Activated CD4-positive, alpha-beta T cell treated with anti-CD3 and anti-CD28 coated beads, Interleukin-10, Interleukin-2, amounts not matched to agents 100 ng/mL and 50 ng/mL, durations not matched to agents 16 hours and 8 hours (primary cell): Measurements from ENCODE around the gene ADSS1.

Source experiments
- DNase-seq: peaks from one replicate; pipeline ENCODE4 v3.0.0-alpha.2; 2020

The ADSS1 gene

DNA sequence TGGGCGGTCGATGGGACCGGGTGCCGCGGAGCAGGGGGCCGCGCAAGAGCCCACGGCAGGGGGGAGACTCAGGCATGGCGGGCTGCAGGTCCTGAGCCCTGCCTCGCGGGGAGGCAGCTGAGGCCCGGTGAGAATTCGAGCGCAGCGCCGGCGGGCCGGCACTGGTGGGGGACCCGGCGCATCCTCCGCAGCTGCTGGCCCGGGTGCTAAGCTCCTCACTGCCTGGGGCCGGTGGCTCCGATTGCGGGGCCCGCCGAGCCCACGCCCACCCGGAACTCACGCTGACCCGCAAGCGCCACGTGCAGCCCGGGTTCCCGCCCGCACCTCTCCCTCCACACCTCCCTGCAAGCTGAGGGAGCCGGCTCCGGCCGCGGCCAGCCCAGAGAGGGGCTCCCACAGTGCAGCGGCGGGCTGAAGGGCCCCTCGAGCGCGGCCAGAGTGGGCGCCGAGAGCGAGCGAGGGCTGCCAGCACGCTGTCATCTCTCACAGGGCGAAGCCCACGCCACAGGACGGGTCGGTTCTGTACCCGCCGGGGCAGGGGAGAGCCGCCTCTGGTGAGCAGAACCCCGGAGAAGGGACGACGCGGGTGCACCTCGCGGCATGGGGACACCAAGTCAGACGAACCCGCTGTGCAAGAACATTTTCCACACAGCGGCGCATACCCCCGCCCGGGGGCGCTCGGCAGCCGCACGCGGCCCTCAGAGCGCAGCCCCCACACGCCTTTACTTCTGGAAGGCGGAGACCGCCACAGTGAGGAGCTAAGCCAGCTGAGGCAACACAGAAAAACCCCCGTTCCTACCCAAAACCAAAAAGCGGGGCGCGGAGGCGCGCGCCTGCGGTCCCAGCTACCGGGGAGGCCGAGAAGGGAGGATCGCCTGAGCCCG is 27.8 kb downstream of the ADSS1 start:
- no peak for DNase-seq

DNA sequence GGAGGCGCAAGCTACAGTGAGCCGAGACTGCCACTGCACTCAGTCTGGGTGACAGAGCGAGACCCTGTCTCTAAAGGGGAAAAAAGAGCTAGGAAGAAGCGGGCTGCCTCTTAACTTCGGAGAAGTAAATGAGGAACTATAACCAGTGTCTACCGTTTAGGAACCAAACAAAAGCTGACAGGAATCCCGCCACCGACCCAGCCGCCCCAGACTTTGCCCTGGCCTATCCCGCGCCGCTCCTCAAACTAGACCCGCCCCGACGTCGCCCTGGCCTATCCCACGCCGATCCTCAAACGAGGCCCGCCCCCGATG is 28.4 kb downstream of the ADSS1 start:
- no peak for DNase-seq

DNA sequence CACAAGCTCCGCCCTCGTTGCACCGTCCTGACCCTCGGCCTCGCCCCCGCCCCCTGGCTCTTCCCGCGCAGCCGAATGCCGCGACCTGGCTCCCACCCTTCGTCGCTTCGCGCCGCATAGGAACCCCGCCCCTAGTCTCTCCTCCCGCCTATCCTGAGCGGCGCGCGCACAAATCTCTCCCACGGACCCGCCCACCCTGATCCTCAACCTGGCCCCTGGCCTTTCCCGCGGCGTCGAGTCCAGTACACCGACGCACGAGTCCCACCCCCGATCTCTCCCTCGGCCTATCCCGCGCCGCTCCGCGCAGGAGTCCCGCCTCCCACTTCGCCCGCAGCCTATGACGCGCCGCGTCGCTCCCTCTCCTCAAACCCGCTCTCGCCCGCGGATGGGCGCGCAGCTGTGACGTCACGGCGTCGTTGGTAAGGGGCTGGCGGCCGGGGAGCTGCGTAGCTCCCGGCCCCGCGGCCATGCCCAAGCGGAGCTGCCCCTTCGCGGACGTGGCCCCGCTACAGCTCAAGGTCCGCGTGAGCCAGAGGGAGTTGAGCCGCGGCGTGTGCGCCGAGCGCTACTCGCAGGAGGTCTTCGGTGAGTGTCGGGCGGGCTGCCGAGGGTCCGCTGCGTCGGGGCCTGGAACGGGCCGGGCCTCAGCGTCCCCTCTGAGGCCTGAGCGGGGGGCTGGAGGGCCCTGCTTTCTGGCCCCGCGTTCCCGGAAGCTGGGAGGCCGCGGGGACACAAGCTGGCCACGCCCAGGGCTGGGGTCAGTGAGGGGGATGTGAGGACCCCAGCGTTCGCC is 28.9 kb downstream of the ADSS1 start, which contains the start of gene SIVA1:
TSS of gene SIVA1 (plus strand) at position 413 of the 793 bp plus-strand sequence. CDS start at position 468, 55 bp downstream.
- DNase-seq = peak; percentile 100

DNA sequence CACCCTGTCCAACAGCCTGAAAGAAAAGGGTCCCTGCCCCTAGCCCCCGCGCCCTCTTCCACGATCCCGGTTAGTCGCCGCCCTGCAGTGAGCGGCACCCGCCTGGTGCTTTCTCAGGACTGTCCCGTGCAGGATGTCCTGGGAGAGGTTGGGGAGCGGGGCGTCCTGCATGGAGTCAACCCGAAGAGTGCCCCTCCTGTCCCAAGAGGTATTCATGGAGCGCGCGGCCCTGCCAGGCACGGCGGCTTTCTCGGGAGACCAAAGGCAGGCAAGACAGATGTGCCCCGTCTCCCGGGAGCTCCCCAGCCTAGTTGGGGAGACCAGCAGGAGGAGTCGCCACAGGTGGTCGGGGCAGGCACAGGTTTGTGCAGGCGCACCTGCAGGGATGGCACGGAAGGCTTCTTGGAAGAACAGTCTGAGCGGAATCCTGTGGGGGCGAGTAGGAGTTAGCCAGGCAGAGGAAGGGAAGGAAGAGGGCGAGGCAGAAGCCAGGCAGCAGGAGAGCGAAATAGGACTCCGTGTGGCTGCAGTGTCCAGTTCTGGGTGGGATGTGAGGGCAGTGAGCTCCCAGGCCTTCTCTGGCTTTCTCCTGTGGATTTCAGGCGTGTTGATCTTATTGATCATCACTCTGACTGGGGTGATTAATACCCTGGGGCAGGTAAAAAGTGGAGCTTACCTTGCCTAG is 29.6 kb downstream of the ADSS1 start:
- no peak for DNase-seq

DNA sequence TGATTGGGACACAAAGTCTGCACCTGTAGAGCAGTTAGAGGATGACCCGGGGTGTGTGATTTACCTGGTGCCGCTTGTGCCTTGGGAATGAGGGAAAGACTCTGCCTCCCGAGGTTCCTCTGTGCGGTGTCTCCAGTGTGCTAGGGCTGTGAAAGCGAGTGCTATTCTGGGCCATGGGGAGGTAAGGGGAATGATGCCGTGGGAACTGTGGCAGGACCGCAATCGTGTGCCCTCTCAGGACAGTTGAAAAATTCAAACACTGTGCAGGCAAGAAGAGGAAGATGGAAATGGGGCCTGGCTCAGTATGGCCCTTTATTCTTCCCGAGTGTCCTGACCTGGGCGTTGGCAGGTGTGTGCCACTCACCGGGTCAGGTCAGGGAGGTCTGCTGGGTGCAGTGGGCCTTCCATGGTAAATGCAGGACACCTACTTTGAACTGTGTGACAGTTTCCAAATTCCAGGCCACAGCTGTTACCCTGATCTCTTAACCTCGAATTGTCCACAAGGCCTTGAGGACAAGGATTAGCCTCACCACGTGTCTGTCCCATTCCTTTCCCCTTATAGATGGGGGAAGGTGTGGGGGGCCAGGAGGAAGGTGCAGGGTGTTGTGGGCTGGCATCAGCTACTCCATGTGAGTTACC is 30.3 kb downstream of the ADSS1 start:
- no peak for DNase-seq

DNA sequence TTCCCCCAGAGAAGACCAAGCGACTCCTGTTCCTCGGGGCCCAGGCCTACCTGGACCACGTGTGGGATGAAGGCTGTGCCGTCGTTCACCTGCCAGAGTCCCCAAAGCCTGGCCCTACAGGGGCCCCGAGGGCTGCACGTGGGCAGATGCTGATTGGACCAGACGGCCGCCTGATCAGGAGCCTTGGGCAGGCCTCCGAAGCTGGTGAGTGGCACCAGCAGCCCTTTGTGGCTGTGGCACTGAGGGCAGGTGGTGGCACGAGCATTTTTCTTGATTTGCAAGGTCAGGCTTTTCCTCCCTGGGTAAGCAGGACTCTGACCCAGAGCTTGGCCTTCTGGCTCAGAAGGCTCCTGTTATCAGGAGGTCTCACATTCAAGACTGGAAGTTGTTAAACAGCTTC is 31.6 kb downstream of the ADSS1 start:
- DNase-seq = no peak

DNA sequence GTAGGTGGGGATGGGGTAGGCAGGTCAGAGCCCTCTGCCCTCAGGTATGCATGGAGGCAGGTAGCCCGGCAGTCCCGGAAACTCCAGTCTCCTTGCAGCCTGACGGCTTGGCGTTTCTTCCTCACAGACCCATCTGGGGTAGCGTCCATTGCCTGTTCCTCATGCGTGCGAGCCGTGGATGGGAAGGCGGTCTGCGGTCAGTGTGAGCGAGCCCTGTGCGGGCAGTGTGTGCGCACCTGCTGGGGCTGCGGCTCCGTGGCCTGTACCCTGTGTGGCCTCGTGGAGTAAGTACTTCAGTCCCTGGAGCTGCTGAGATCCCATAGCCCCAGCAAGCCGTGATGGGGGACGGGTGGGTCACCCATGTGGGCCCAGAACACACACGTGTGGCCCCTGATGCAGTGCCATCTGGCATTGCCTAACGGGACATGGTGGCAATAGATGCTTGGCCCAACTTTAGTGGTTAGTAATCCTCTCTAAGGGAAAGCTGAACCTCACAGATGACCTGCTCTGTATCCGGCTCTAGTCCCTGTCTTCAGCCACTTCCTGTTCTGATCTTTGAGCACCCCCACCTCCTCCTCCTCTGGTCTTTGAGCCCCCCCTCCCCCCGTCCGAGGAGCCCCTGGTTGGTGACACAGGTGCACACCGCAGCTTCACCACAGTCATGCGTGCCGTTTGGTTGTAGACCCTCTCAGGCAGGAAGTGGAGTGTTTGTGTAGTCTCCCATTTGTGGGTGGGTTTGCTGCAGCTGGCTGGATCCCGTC is 32.6 kb downstream of the ADSS1 start:
- DNase-seq = no peak

DNA sequence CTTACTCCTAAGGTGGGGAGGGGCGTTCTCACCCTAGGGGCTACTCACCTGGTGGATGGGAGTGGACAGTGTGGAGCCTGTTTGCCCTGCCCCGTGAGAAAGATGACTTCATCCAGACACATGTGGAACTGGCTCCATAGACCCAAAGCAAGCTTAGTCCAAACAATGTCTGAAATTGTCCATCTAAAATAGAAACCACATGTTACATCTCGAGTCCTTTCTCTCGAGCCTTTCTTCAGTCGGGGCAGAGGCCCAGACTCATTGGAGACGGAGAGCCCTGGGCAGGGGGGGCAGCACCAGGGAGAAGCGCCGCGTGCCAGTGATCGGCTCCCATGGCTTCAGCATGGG is 33.2 kb downstream of the ADSS1 start:
- no peak for DNase-seq

DNA sequence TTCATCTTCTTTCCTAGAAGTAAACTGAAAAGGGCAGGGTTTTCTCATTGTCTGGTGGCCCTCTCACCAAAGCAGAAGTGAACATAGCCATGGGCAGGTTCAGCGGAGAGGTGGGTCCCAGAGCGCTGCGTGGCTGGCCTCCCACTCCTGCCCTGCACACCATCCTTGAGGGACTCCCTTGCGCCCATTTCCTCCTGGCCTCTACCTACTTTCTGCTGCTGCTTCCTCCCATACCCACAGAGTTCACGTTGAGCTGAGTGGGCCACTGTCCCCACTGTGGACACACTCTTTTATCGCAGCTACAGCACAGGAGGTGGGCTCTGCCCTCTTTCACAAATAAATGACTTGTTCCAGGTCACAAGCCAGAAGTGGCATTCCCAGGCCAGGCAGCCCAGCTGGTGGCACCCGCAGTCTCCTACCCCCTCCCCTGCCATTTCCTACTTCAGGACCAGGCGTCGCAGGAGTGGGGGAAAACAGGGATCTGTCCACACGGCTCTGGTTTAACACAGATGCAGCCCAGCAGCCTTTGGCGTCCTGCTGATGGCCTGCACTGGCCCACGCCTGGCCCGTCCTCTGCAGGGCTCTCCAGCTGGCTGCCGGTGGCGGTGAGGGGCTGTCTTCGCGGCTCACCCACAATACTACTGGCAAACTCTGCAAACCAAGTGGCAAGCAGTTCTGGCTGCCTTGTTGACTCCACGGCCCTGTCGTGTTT is 33.8 kb downstream of the ADSS1 start:
- no peak for DNase-seq

DNA sequence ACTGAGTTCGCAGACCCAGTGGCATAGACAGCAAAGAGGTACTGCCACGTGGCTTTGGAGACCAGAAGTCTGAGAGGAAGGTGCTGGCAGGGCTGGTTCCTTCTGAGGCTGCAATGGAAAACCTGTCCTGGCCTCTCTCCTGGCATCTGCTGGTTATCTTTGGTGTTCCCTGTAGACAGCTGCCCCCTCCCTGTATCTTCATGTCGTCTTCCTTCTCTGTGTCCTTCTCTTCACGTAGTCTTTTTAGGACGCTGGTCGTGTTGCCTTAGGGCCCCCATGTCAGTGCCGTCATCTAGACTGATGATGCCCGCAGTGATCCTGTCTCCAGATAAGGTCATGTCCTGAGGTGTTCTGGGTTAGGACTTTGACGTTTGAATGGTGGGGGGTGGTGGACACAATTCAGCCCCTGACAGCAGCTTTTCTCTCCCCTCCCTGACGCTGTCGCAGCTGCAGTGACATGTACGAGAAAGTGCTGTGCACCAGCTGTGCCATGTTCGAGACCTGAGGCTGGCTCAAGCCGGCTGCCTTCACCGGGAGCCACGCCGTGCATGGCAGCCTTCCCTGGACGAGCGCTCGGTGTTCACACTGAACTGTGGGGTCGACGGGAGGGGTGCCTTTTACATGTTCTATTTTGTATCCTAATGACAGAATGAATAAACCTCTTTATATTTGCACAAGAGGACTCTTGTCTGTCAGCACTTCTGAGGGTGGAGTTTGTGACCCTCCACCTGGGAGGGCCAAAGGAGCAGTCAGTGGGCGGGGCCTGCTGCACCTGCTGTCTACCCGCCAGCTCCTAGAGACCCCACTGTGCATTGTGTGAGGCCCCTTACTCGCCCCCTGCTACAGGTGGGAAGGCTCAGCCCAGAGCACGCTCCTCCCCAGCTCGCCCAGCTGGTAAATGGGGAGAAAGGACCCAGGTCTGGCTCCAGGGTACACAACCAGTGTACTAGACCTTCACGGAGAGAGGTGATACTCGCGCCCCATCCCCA is 35.2 kb downstream of the ADSS1 start:
- no peak for DNase-seq

DNA sequence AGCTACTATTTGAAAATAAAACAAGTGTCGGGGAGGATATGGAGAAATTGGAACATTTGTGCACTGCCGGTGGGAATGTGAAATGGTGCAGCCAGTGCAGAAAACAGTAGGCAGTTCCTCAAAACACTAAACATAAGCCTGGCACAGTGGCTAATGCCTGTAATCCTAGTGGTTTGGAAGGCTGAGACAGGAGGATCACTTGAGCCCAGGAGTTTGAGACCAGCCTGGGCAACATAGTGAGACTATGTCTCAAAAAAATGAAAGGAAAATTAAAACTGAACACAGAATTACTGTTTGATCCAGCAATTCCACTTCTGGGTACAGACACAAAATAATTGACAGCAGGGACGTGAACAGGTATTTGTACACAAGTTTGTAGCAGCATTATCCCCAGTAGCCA is 41.5 kb downstream of the ADSS1 start:
- no peak for DNase-seq

DNA sequence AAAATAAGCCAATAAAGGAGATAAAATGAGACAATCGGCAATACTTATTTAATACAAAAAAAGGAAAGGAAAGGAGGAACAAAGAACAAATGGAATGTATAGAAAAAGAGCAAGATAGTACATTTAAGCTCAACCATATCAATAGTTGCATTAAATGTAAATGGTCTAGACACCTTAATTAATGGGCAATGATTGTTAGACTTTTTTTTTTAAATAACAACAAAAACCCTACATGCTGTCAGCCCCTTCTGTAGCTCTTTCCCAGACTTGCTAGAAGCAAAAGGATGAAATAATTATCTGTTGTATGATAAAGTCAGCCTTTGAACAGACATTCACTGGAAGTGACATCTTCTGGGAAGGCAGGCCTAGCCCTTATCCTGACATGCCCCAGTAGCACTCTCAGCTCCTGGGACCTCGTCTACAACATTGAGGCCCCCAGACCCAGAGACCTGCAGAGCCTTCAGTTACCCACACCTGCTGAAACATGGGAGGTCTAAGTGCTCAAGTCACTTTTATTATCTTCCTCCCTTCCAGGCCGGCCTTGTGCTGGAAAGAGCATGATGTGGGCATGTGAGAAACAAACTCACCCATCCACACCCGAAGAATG is 42.3 kb downstream of the ADSS1 start:
- no peak for DNase-seq

DNA sequence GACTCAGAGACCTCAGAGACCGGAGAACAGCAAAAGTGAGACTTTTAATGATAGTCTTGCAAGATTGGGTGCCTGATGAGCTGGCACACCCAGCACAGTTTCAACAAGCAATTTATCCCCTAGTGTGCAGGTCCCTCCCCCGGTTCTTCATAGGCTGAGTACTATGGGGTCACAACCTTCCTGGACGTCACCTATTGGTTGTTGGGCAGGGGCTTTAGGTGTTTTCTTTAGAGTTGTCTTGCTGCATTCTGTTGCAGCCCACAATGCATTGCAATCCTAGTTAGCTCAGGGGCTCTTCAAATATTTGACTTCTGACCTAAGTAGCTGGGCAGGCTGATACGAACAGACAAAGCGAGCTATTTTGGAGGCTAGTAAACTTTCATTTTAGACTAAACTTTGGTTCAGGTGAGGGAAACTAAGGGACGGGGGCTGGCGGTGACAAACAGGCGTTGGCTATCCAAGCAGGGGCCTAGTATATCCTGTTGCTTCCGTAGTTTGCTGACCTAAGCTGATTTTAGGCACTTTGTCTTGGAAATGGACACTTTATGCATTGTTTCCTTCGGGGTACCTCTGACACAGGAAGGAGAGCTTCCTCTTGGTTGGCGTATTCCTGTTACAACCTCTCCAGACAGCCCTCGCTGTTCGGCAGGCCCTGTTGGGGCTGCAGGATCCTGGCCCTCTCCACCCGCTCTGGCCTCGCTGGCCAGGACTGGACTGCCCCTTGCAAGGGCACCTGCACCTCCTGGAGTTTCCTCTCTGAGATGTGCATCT is 43.0 kb downstream of the ADSS1 start:
- DNase-seq = no peak

DNA sequence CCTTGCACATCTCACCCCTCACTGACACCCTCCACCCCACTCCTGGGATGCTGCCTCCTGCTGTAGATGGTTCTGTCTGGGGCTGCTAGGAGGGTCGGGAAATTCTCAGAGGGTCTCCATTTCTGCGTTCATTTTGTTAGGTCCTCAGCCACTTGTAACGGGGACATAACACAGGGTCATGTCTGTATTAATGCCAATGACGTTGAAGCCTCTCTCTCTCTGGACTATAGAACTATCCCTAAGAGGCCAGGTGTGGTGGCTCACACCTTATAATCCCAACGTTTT is 43.5 kb downstream of the ADSS1 start:
- no peak for DNase-seq

DNA sequence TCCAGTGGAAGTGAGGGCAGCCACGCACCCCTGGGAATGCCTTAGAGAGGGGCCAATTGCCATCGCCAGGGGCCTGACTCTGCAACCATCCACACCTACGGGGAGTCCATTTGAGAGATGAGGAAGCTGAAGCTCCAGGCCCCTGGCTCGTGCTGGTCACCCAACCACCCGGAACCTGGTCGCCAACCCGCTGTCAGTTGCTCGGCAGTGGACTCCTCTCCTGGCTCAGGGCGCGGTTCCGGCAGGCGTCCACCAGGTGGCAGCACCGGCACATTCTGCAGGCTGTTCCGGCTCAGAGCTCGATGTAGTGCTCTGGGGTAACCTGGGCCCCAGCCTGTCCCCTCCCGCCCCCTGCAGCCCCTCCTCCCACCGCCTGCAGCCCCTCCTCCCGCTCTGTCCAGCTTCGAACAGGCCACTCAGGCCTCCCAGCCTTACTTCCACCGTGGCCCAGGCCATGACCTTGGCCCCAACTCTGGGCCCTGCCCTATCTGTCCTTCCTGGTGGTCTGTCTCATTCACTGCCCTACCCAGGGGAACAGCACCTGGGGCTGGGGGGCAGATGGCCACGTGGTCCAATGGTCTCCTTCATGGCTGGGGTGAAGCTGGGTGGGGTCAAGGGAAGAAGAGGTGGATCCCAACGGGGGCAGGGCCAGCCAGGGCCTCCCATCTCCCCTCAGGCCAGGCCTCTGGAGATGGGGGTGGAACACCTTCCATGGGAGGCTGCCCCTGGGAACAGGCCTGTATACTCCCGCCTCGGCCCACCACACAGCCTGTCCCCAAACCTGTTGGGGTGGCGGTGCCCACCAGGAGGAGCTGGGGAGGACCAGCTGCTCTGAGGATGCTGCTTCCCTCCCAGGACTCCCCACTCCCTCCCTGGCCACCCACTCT is 44.7 kb downstream of the ADSS1 start:
- DNase-seq = peak; percentile 92

DNA sequence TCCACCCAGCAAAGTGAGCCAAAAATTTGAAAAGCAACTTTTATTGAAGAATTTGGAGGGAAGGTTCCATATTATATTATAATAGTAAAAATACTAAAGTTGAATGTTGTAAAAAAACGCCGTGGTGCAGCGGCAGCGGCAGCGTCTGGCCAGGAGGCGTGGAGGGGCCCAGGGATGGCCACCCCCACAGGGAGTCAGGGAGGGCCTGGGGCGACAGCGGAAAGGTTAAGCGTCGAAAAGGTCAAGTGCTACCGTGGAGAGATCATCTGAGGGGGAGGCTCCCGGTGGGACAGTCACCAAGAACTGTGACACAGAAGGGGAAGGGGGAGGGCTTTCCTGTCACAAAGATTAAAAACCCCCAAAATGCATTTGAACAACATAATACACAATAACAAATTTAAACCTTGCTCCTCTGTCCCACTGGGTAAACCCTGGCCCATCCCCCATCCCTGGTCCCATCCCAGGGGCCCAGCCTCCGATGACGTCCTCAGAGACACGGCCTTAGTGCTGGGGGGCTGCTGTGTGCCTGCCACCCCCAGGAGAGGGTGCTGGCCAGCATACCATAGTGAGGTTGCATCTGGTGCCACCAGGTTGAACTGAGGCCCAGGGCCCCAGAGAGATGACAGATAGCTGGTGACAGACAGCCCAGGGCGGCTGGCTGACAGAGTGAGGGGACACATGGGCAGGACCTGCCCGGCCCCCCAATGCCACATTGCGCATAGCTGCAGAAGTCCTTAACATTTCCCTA is 45.5 kb downstream of the ADSS1 start:
- no peak for DNase-seq

DNA sequence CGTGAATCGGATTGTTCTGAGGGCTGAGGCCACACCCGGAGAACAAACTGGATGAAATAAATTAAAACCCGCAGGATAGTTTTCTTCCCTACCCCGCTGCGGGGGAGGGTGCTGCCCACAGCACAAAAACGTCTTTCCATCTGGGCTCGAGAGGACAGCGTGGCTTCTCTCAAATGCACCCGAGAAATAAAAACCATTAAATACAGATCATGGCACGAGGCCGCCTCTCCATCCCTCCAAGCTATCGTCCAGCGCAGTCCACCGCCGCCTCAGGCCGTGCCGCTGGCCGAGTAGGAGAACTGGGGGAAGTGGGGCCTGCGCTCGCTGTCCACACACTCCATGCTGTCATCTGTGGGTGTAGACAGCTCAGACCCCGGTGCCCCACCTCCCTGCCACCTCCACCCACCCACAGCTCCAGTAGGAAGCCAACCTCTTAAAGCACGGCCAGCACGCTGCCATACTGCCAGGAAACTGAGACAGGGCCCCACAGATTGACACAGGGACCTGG is 46.1 kb downstream of the ADSS1 start:
- DNase-seq = no peak
